ENCODE results near the gene ZNF804A. TPM values are rescaled to one million over a fixed set of nuclear protein-coding genes. Genes with fewer than 3 reads are reported as not detected.

The ZNF804A gene
- total and polyA plus RNA-seq, 4 donors, result 0.17 to 0.52 (median 0.26) TPM

- no peaks in the 10 kb centered on the region for H3K9me3 ChIP-seq (ENCODE audit: control insufficient read depth in 4 of 4, insufficient read depth in 3 of 4, low read length in 3 of 4)
- no peaks in the 10 kb centered on the region for H3K36me3 ChIP-seq (ENCODE audit: control insufficient read depth in 4 of 4, insufficient read depth in 4 of 4, low read length in 4 of 4)
- no peak overlapping the region for H3K27ac ChIP-seq (ENCODE audit: low read depth in 1 of 2, low read length in 1 of 2)
- no peak overlapping the region for H3K9ac ChIP-seq (ENCODE audit: insufficient read depth in 1 of 2, low read length in 2 of 2)
- no peak for TF ChIP-seq CTCF (IDR thresholded peaks at IDR 0.05; ENCODE audit: control extremely low read depth, extremely low read depth)
- H3K4me3 ChIP-seq, result no peak overlapping the region
- DNase-seq, result no peak
- no peaks in the 10 kb centered on the region for H3K27me3 ChIP-seq (ENCODE audit: control insufficient read depth in 3 of 3, insufficient read depth in 3 of 3, low read length in 2 of 3)
- H3K4me1 ChIP-seq (ENCODE audit: control insufficient read depth in 5 of 5, insufficient read depth in 5 of 5, low read length in 5 of 5), result no peaks in the 10 kb centered on the region
- no peak for ATAC-seq (ENCODE audit: insufficient read depth, low FRiP score)
Observed at GRCh38 chr2:184624311-184624710, 26.0 kb downstream of the ZNF804A start.

- WGBS, 2 donors, result 67 to 82% methylated on average over 7 of the region's 7 CpGs
- ATAC-seq (ENCODE audit: insufficient read depth, low FRiP score), result no peak
- Histone ChIP-seq H3K4me3 (no peak overlapping the region), H3K4me1 (ENCODE audit: control insufficient read depth in 5 of 5, insufficient read depth in 5 of 5, low read length in 5 of 5) (no peaks in the 10 kb centered on the region), H3K9ac (ENCODE audit: insufficient read depth in 1 of 2, low read length in 2 of 2) (no peak overlapping the region), H3K27me3 (ENCODE audit: control insufficient read depth in 3 of 3, insufficient read depth in 3 of 3, low read length in 2 of 3) (no peaks in the 10 kb centered on the region), H3K36me3 (ENCODE audit: control insufficient read depth in 4 of 4, insufficient read depth in 4 of 4, low read length in 4 of 4) (no peaks in the 10 kb centered on the region), H3K27ac (ENCODE audit: low read depth in 1 of 2, low read length in 1 of 2) (no peak overlapping the region), H3K9me3 (ENCODE audit: control insufficient read depth in 4 of 4, insufficient read depth in 3 of 4, low read length in 3 of 4) (no peaks in the 10 kb centered on the region)
- no peak for TF ChIP-seq CTCF (IDR thresholded peaks at IDR 0.05; ENCODE audit: control extremely low read depth, extremely low read depth)
- DNase-seq, result no peak
Observed at GRCh38 chr2:184628051-184628450, 29.7 kb downstream of the ZNF804A start.

- Histone ChIP-seq H3K9me3 (ENCODE audit: control insufficient read depth in 4 of 4, insufficient read depth in 3 of 4, low read length in 3 of 4) (no peaks in the 10 kb centered on the region), H3K4me3 (no peak overlapping the region), H3K9ac (ENCODE audit: insufficient read depth in 1 of 2, low read length in 2 of 2) (no peak overlapping the region), H3K27me3 (ENCODE audit: control insufficient read depth in 3 of 3, insufficient read depth in 3 of 3, low read length in 2 of 3) (no peaks in the 10 kb centered on the region), H3K36me3 (ENCODE audit: control insufficient read depth in 4 of 4, insufficient read depth in 4 of 4, low read length in 4 of 4) (no peaks in the 10 kb centered on the region), H3K4me1 (ENCODE audit: control insufficient read depth in 5 of 5, insufficient read depth in 5 of 5, low read length in 5 of 5) (no peaks in the 10 kb centered on the region), H3K27ac (ENCODE audit: low read depth in 1 of 2, low read length in 1 of 2) (no peak overlapping the region)
- no peak for TF ChIP-seq CTCF (IDR thresholded peaks at IDR 0.05; ENCODE audit: control extremely low read depth, extremely low read depth)
- ATAC-seq (ENCODE audit: insufficient read depth, low FRiP score) (no peak), DNase-seq (no peak)
Observed at GRCh38 chr2:184633726-184634125, 35.4 kb downstream of the ZNF804A start.

GRCh38 chr2:184637781-184638180 lies 39.5 kb downstream of the ZNF804A start:
- no peaks in the 10 kb centered on the region for H3K4me1 ChIP-seq (ENCODE audit: control insufficient read depth in 5 of 5, insufficient read depth in 5 of 5, low read length in 5 of 5)
- ATAC-seq (ENCODE audit: insufficient read depth, low FRiP score), result no peak

More at GRCh38 chr2:184637781-184638180, 39.5 kb downstream of the ZNF804A start:
- no peak overlapping the region for H3K4me3 ChIP-seq
- H3K36me3 ChIP-seq (ENCODE audit: control insufficient read depth in 4 of 4, insufficient read depth in 4 of 4, low read length in 4 of 4), result no peaks in the 10 kb centered on the region
- H3K9me3 ChIP-seq (ENCODE audit: control insufficient read depth in 4 of 4, insufficient read depth in 3 of 4, low read length in 3 of 4), result no peaks in the 10 kb centered on the region
- no peak for TF ChIP-seq CTCF (IDR thresholded peaks at IDR 0.05; ENCODE audit: control extremely low read depth, extremely low read depth)
- H3K27me3 ChIP-seq (ENCODE audit: control insufficient read depth in 3 of 3, insufficient read depth in 3 of 3, low read length in 2 of 3), result no peaks in the 10 kb centered on the region
- H3K9ac ChIP-seq (ENCODE audit: insufficient read depth in 1 of 2, low read length in 2 of 2), result no peak overlapping the region
- WGBS, 2 donors, result 71 to 78% methylated on average over 1 of the region's 1 CpG
- no peak overlapping the region for H3K27ac ChIP-seq (ENCODE audit: low read depth in 1 of 2, low read length in 1 of 2)
- no peak for DNase-seq

All from lung (tissue), 12 donors.